ENCODE results near the gene ATP6V1G2. TPM values are rescaled to one million over a fixed set of nuclear protein-coding genes. Genes with fewer than 3 reads are reported as not detected.

Gene ATP6V1G2
- total and polyA plus RNA-seq, 4 donors: 0.28 to 1.5 (median 0.52) TPM

DNA sequence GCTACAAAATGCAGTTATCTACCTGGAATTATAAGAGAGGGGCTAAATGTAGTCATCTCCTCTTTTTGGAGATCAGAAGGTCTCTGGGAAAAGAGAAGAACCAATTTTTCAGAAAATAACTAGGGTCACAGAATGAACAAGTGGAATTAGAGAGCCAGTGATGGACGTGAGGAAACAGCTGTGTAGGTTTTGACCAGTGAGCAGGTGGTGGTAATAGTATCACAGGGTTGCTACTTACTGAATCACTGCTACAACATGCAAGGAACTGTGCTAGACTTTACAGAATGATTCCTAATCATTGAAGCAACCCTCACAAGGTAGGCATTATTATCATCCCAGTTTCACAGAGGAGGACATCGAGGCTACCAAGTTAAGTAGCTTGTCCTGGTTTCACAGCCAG, 1.7 kb downstream of the ATP6V1G2 start:
- ATAC-seq (ENCODE audit: insufficient read depth, low FRiP score): no peak
- H3K9me3 ChIP-seq (ENCODE audit: control insufficient read depth in 4 of 4, insufficient read depth in 3 of 4, low read length in 3 of 4): no peaks in the 10 kb centered on the region
- H3K27ac ChIP-seq (ENCODE audit: low read depth in 1 of 2, low read length in 1 of 2): no peak overlapping the region
- no peaks in the 10 kb centered on the region for H3K27me3 ChIP-seq (ENCODE audit: control insufficient read depth in 3 of 3, insufficient read depth in 3 of 3, low read length in 2 of 3)
- WGBS, 2 donors: 80 to 94% methylated on average over 2 of the region's 2 CpGs
- H3K4me1 ChIP-seq (ENCODE audit: control insufficient read depth in 5 of 5, insufficient read depth in 5 of 5, low read length in 5 of 5): peaks cover 6 to 37% (median 11%) of the 10 kb centered on the region in 5 donors
- peaks cover under 1 to 17% (median 9%) of the 10 kb centered on the region in 4 donors for H3K36me3 ChIP-seq (ENCODE audit: control insufficient read depth in 4 of 4, insufficient read depth in 4 of 4, low read length in 4 of 4)
- no peak for DNase-seq
- H3K4me3 ChIP-seq: no peak overlapping the region
- H3K9ac ChIP-seq (ENCODE audit: insufficient read depth in 1 of 2, low read length in 2 of 2): no peak overlapping the region
- no peak for TF ChIP-seq CTCF (IDR thresholded peaks at IDR 0.05; ENCODE audit: control extremely low read depth, extremely low read depth)

GRCh38 chr6:31543639-31544038, 2.8 kb downstream of the ATP6V1G2 start:
- ATAC-seq (ENCODE audit: insufficient read depth, low FRiP score) (no peak), DNase-seq (no peak)
- H3K4me1 ChIP-seq (ENCODE audit: control insufficient read depth in 5 of 5, insufficient read depth in 5 of 5, low read length in 5 of 5): peaks cover 13 to 47% (median 20%) of the 10 kb centered on the region in 5 donors
- no peak overlapping the region for H3K4me3 ChIP-seq
- no peaks in the 10 kb centered on the region for H3K9me3 ChIP-seq (ENCODE audit: control insufficient read depth in 4 of 4, insufficient read depth in 3 of 4, low read length in 3 of 4)
- H3K27me3 ChIP-seq (ENCODE audit: control insufficient read depth in 3 of 3, insufficient read depth in 3 of 3, low read length in 2 of 3): no peaks in the 10 kb centered on the region
- no peak for TF ChIP-seq CTCF (IDR thresholded peaks at IDR 0.05; ENCODE audit: control extremely low read depth, extremely low read depth)
- no peak overlapping the region for H3K27ac ChIP-seq (ENCODE audit: low read depth in 1 of 2, low read length in 1 of 2)
- peaks cover 10 to 23% (median 16%) of the 10 kb centered on the region in 4 donors for H3K36me3 ChIP-seq (ENCODE audit: control insufficient read depth in 4 of 4, insufficient read depth in 4 of 4, low read length in 4 of 4)
- 97 to 99% methylated on average over 6 of the region's 6 CpGs for WGBS, 2 donors
- no peak overlapping the region for H3K9ac ChIP-seq (ENCODE audit: insufficient read depth in 1 of 2, low read length in 2 of 2)

DNA sequence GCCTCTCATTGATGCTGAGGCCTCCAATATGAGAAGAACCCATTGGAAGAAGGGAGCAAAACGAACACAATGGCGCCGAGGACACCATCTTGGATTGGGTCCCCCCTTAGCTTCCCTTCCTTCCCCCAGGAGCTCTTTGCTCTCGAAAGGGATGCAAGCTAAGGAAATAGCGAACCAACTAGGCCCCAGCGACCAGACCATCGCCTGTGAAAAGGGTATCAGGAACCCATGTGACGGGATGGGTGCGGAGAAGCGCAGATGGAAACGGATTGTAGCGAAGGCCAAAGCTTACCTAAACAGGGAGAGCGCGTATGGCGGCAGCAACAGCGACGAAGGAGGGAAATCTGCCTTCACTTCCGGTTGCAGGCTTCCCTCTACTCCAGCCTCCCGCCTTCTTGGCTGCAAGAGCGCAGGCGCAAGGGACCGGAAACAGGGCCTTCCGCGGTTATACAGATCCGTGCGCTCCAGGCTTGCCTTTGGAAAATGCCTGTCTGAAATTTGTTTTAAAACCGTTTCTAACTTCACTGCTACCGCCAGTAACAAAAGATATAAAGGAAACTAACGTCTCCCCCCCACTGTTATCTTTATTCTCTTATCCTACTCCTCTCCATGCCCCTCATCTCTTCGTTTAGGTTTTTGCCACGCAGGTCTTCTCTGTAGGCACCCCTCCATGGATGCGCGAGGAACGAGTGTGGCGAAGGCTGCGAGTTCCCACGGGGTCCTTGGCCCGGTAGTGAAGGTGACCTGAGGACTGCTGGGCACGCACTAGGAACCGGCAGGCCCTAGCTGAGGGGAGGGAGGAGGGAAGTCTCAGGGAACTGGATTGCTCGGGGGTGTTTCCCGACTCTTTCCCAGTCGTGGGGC, 4.5 kb downstream of the ATP6V1G2 start, which contains the start of gene DDX39B:
DDX39B (minus strand) TSS at position 346 of the 864 bp plus-strand sequence. CDS start 1,471 bp downstream, outside the sequence.
- peak within 1 kb of the TSS; percentile 100 for H3K9ac ChIP-seq (ENCODE audit: insufficient read depth in 1 of 2, low read length in 2 of 2)
- peaks cover 15 to 32% (median 23%) of the 10 kb centered on the region in 4 donors for H3K36me3 ChIP-seq (ENCODE audit: control insufficient read depth in 4 of 4, insufficient read depth in 4 of 4, low read length in 4 of 4)
- no peaks in the 10 kb centered on the region for H3K9me3 ChIP-seq (ENCODE audit: control insufficient read depth in 4 of 4, insufficient read depth in 3 of 4, low read length in 3 of 4)
- H3K27ac ChIP-seq (ENCODE audit: low read depth in 1 of 2, low read length in 1 of 2): peak within 1 kb of the TSS; percentile 89 to 96
- DNase-seq (peak; percentile 97 to 99 (median 99)), ATAC-seq (ENCODE audit: insufficient read depth, low FRiP score) (peak; percentile 89)
- 0 to 1% methylated on average over 43 of the region's 43 CpGs for WGBS, 2 donors
- peaks cover 9 to 35% (median 15%) of the 10 kb centered on the region in 5 donors for H3K4me1 ChIP-seq (ENCODE audit: control insufficient read depth in 5 of 5, insufficient read depth in 5 of 5, low read length in 5 of 5)
- TF ChIP-seq CTCF (IDR thresholded peaks at IDR 0.05; ENCODE audit: control extremely low read depth, extremely low read depth): no peak
- no peaks in the 10 kb centered on the region for H3K27me3 ChIP-seq (ENCODE audit: control insufficient read depth in 3 of 3, insufficient read depth in 3 of 3, low read length in 2 of 3)
- peak within 1 kb of the TSS; percentile 88 for H3K4me3 ChIP-seq

Measured in lung (tissue), 12 donors.